A549 (cell line): ENCODE results near the gene PLA2G4A. TPM values are rescaled to one million over a fixed set of nuclear protein-coding genes. Genes with fewer than 3 reads are reported as not detected.

ENCODE experiments used
- ATAC-seq, 2 experiments: fragments of 200-7000 bp in 1 of 2; fragments of >200 bp in 1 of 2; cut with Nextera tagmentation in 1 of 2; cut with Tn5 transposase in 1 of 2; 3 replicates each; pipeline versions ENCODE4 v1.8.0 to v1.9.1; 2018 to 2020; ENCODE audit warnings: mild to moderate bottlenecking in 1 of 2, moderate library complexity in 1 of 2
- CTCF ChIA-PET: fragments of 300-600 bp; sonication (Branson Sonifier 250); formaldehyde crosslinking; extraction: SDS; loops from one replicate; lab custom pipeline; 2021; ENCODE audit warnings: antibody characterized with exemption, inconsistent platforms; lab: Yijun Ruan, JAX
- POLR2A ChIA-PET: fragments of 350-600 bp; formaldehyde crosslinking; extraction: SDS; loops from one replicate; lab custom pipeline; 2021; ENCODE audit warnings: antibody characterized with exemption, inconsistent platforms; lab: Yijun Ruan, JAX
- DNase-seq, 2 experiments: peaks; one replicate each; pipeline versions ENCODE4 v3.0.0 to v3.0.0-alpha.2; 2011 to 2016; ENCODE audit warnings: low read depth in 1 of 2, low spot score in 1 of 2
- FAIRE-seq: peaks from 2 replicates; lab custom pipeline; 2011; peaks lifted over from hg19 to GRCh38; lab: Jason Lieb, UNC
- H3K27ac ChIP-seq, 2 experiments: fragments of >200 bp; sonication (Bioruptor Twin); formaldehyde crosslinking; 3 replicates each; pipeline ENCODE4 v1.5.1; 2016 to 2017
- H3K4me1 ChIP-seq: fragments of >200 bp; sonication (Bioruptor Twin); formaldehyde crosslinking; 3 replicates; pipeline ENCODE4 v1.6.1; 2016
- H3K4me2 ChIP-seq: fragments of >200 bp; sonication (Bioruptor Twin); formaldehyde crosslinking; 3 replicates; pipeline ENCODE4 v1.6.1; 2016
- H3K4me3 ChIP-seq: fragments of >200 bp; sonication (Bioruptor Twin); formaldehyde crosslinking; 3 replicates; pipeline ENCODE4 v1.5.1; 2016
- H3K9me3 ChIP-seq: fragments of >200 bp; sonication (Bioruptor Twin); formaldehyde crosslinking; 3 replicates; pipeline ENCODE4 v1.6.1; 2016
- CBX2 ChIP-seq: fragments of 200-600 bp; sonication (generic); IDR thresholded peaks from 2 replicates; pipeline ENCODE4 v1.6.1; 2016; ENCODE audit warnings: low read depth, mild to moderate bottlenecking, borderline replicate concordance
- CEBPB ChIP-seq, 2 experiments: fragments of >200 bp in 1 of 2; sonication (Bioruptor Twin) in 1 of 2; formaldehyde crosslinking in 1 of 2; IDR thresholded peaks; 2 replicates each; pipeline ENCODE4 v1.6.1; 2012 to 2016
- CHD4 ChIP-seq: fragments of 200-600 bp; sonication (generic); IDR thresholded peaks from 2 replicates; pipeline ENCODE4 v1.6.1; 2016; ENCODE audit warnings: antibody characterized with exemption, mild to moderate bottlenecking, borderline replicate concordance
- CTCF ChIP-seq: fragments of >200 bp; sonication (Bioruptor Twin); formaldehyde crosslinking; IDR thresholded peaks from 3 replicates; pipeline ENCODE4 v1.5.1; 2016
- EHF ChIP-seq: fragments of 250-450 bp; sonication (Bioruptor Pico); IDR thresholded peaks from 2 replicates; pipeline ENCODE4 v1.5.0; 2020; ENCODE audit warnings: mild to moderate bottlenecking
- EHMT2 ChIP-seq: fragments of 200-600 bp; sonication (generic); IDR thresholded peaks from 2 replicates; pipeline ENCODE4 v1.6.1; 2016; ENCODE audit warnings: antibody characterized with exemption, low read depth, mild to moderate bottlenecking, moderate library complexity
- ELK1 ChIP-seq: fragments of 150-350 bp; IDR thresholded peaks from 2 replicates; pipeline ENCODE4 v1.6.1; 2014; ENCODE audit warnings: low read depth, mild to moderate bottlenecking, low read length
- FOSL2 ChIP-seq, 2 experiments: fragments of 450-650 bp in 1 of 2; fragments of >200 bp in 1 of 2; sonication (Bioruptor Twin) in 1 of 2; formaldehyde crosslinking; IDR thresholded peaks; 2 replicates each; pipeline versions ENCODE4 v1.5.0 to v1.6.1; 2016 to 2020; ENCODE audit warnings: mild to moderate bottlenecking in 1 of 2, moderate library complexity in 1 of 2
- GATA3 ChIP-seq: IDR thresholded peaks from 2 replicates; pipeline ENCODE4 v1.6.1; 2012; ENCODE audit warnings: borderline replicate concordance
- HOXA7 ChIP-seq: fragments of 250-450 bp; sonication (Bioruptor Pico); IDR thresholded peaks from 2 replicates; pipeline ENCODE4 v1.5.0; 2020; ENCODE audit warnings: mild to moderate bottlenecking, moderate library complexity
- HOXB13 ChIP-seq: fragments of 250-450 bp; sonication (Bioruptor Pico); IDR thresholded peaks from 2 replicates; pipeline ENCODE4 v1.5.0; 2020; ENCODE audit warnings: low read depth, mild to moderate bottlenecking, moderate library complexity
- JUNB ChIP-seq: fragments of >200 bp; sonication (Bioruptor Twin); formaldehyde crosslinking; IDR thresholded peaks from 2 replicates; pipeline ENCODE4 v1.6.1; 2016
- KDM1A ChIP-seq: fragments of 200-600 bp; sonication (generic); IDR thresholded peaks from 2 replicates; pipeline ENCODE4 v1.6.1; 2016; ENCODE audit warnings: low read depth, mild to moderate bottlenecking
- KDM5A ChIP-seq: fragments of 200-600 bp; sonication (generic); IDR thresholded peaks from 2 replicates; pipeline ENCODE4 v1.6.1; 2016; ENCODE audit warnings: antibody characterized with exemption, mild to moderate bottlenecking
- MAFK ChIP-seq: fragments of 450-650 bp; IDR thresholded peaks from 2 replicates; pipeline ENCODE4 v1.6.1; 2014; ENCODE audit not compliant: partially characterized antibody
- MAZ ChIP-seq: fragments of 150-350 bp; IDR thresholded peaks from 2 replicates; pipeline ENCODE4 v1.6.1; 2014; ENCODE audit warnings: antibody characterized with exemption, low read depth, low read length, borderline replicate concordance
- MYC ChIP-seq: IDR thresholded peaks from 2 replicates; pipeline ENCODE4 v1.6.1; 2012; ENCODE audit warnings: mild to moderate bottlenecking, inconsistent platforms, low read length, improper control_type of control experiment, borderline replicate concordance
- PHF8 ChIP-seq: fragments of 200-600 bp; sonication (generic); IDR thresholded peaks from 2 replicates; pipeline ENCODE4 v1.6.1; 2016; ENCODE audit warnings: low read depth, mild to moderate bottlenecking, antibody characterized with exemption, moderate library complexity, borderline replicate concordance
- POLR2AphosphoS2 ChIP-seq: conservative IDR thresholded peaks from 2 replicates; pipeline ENCODE4 v1.6.1; 2012; ENCODE audit warnings: low read length, improper control_type of control experiment, inconsistent platforms
- RARB ChIP-seq: fragments of 250-450 bp; sonication (Bioruptor Pico); IDR thresholded peaks from 2 replicates; pipeline ENCODE4 v1.8.0; 2021; ENCODE audit warnings: mild to moderate bottlenecking, moderate library complexity
- RFX5 ChIP-seq: fragments of 450-650 bp; IDR thresholded peaks from 2 replicates; pipeline ENCODE4 v1.7.1; 2014; ENCODE audit warnings: antibody characterized with exemption, mild to moderate bottlenecking, moderate library complexity
- TP53 ChIP-seq: fragments of 250-450 bp; sonication (Bioruptor Pico); IDR thresholded peaks from 2 replicates; pipeline ENCODE4 v1.5.0; 2021; ENCODE audit warnings: mild to moderate bottlenecking, moderate library complexity
- ZC3H11A ChIP-seq: fragments of 450-650 bp; IDR thresholded peaks from 2 replicates; pipeline ENCODE4 v1.6.1; 2014; ENCODE audit warnings: antibody characterized with exemption, mild to moderate bottlenecking
- ZNF302 ChIP-seq: fragments of 250-450 bp; sonication (Bioruptor Pico); IDR thresholded peaks from 2 replicates; pipeline ENCODE4 v1.9.0; 2021; ENCODE audit warnings: inconsistent platforms, mild to moderate bottlenecking, moderate library complexity
- ZSCAN20 ChIP-seq: fragments of 250-450 bp; sonication (Bioruptor Pico); IDR thresholded peaks from 2 replicates; pipeline ENCODE4 v1.8.0; 2022; ENCODE audit warnings: mild to moderate bottlenecking, moderate library complexity
- WGBS: methylation state at CpG from one replicate; pipeline ENCODE4 v1.1.6; 2017; ENCODE audit errors: missing lambda C conversion rate; 5-methylcytosine and 5-hydroxymethylcytosine counted together
- polyA plus RNA-seq, 4 experiments: library from polyadenylated mRNA; depleted of rRNA in 3 of 4; stranded (reverse); fragments of >200 nt; fragmentation: RNase III in 1 of 4; extraction: RNeasy Plus Mini Kit Qiagen cat#74134 plus additional on column Dnase treatment in 1 of 4; gene quantifications; 2 replicates in 3 of 4; 3 replicates in 1 of 4; pipeline ENCODE4 v1.2.3, GENCODE V29; 2011 to 2017

The PLA2G4A gene
- polyA plus RNA-seq, 2 of the 4 experiments (the other 2 are of a cell fraction) = 26.3 to 80.4 TPM

GRCh38 chr1:186901631-186902030, 72.9 kb downstream of the PLA2G4A start:
- FAIRE-seq = no peak
- Histone ChIP-seq H3K4me3 (no peak overlapping the region), H3K4me1 (peaks cover 5% of the 10 kb centered on the region), H3K27ac (no peak overlapping the region), H3K9me3 (no peaks in the 10 kb centered on the region), H3K4me2 (no peak overlapping the region)
- CTCF ChIA-PET = interaction anchor here (1.1 kb wide), 1 partner anchor 15 kb away, joined by 4 read pairs; no protein-coding TSS in a partner anchor
- TF ChIP-seq GATA3 = no peak
- TF ChIP-seq EHF (CRISPR knock-in tag) = no peak
- TF ChIP-seq TP53 = no peak
- no peak for TF ChIP-seq KDM5A
- no peak for TF ChIP-seq CTCF
- no peak for TF ChIP-seq CBX2
- no peak for TF ChIP-seq CEBPB (IDR thresholded peaks at IDR 0.05)
- TF ChIP-seq EHMT2 = no peak
- TF ChIP-seq RARB = no peak
- TF ChIP-seq POLR2AphosphoS2 = no peak
- TF ChIP-seq FOSL2 (IDR thresholded peaks at IDR 0.05) = no peak
- no peak for TF ChIP-seq FOSL2 (CRISPR knock-in tag; IDR thresholded peaks at IDR 0.05)
- no peak for TF ChIP-seq PHF8
- TF ChIP-seq RFX5 = no peak
- no peak for TF ChIP-seq MAFK
- no peak for TF ChIP-seq ZC3H11A
- no peak for TF ChIP-seq KDM1A
- TF ChIP-seq HOXB13 (CRISPR knock-in tag) = no peak
- no peak for TF ChIP-seq ZNF302 (CRISPR knock-in tag)
- no peak for TF ChIP-seq MAZ
- POLR2A ChIA-PET = no interaction called here
- no peak for ATAC-seq
- no peak for DNase-seq

GRCh38 chr1:186903374-186904136, 74.8 kb downstream of the PLA2G4A start:
- DNase-seq = no peak
- no peak for ATAC-seq
- H3K4me3 ChIP-seq = no peak overlapping the region
- ChIA-PET CTCF (interaction anchor here (0.7 kb wide), 1 partner anchor 14 kb away, joined by 3 read pairs; no protein-coding TSS in a partner anchor), POLR2A (no interaction called here)
- H3K27ac ChIP-seq = no peak overlapping the region
- H3K4me1 ChIP-seq = no peaks in the 10 kb centered on the region
- WGBS = 90% methylated on average over 7 of the region's 7 CpGs
- no peaks in the 10 kb centered on the region for H3K9me3 ChIP-seq
- FAIRE-seq = no peak
- no peak overlapping the region for H3K4me2 ChIP-seq
- TF ChIP-seq CTCF (no peak), CBX2 (no peak), MYC (no peak), HOXA7 (no peak), ELK1 (no peak), CHD4 (no peak), MAZ (no peak), JUNB (no peak), ZSCAN20 (CRISPR knock-in tag) (no peak), RARB (no peak)
- TF ChIP-seq, all 56 proteins: peak for 0
